Testis (tissue), 2 donors: ENCODE results near the gene NEUROD2.

Experiments used
- CTCF ChIP-seq, 3 experiments: fragments of 450-650 bp in 2 of 3; fragments of 200-600 bp in 1 of 3; sonication (generic) in 1 of 3; IDR thresholded peaks; one replicate each; pipeline ENCODE4 v1.5.1; 2016 to 2019; ENCODE audit warnings: antibody characterized with exemption in 3 of 3, mild to moderate bottlenecking in 2 of 3, moderate library complexity in 1 of 3
- POLR2A ChIP-seq: fragments of 450-650 bp; IDR thresholded peaks from one replicate; pipeline ENCODE4 v1.6.1; 2017; ENCODE audit warnings: antibody characterized with exemption, mild to moderate bottlenecking, moderate library complexity

- TF ChIP-seq CTCF (IDR thresholded peaks at IDR 0.05), result no peak
- no peak for TF ChIP-seq POLR2A
These were observed 7.7 kb upstream of the NEUROD2 start for GRCh38 chr17:39615434-39615833.
